ENCODE data around the gene CLDN15.
"Not testable (repeated sequence)": the region's sequence is repeated elsewhere in the genome, so short reads cannot be mapped to it uniquely, and the experiment has no call there.

The CLDN15 gene

GRCh38 chr7:101200862-101201599 is 36.6 kb downstream of the CLDN15 start, which contains the start of gene MOGAT3:
Gene MOGAT3, minus strand, starts transcription at chr7:101201036. Its CDS starts 182 bp downstream, at chr7:101200854.
- Mint-ChIP-seq H3K36me3 (no peaks in the 10 kb centered on the region), H3K4me1 (ENCODE audit: low read depth) (peaks cover 9% of the 10 kb centered on the region), H3K4me3 (peak within 1 kb of the TSS; percentile 54), H3K27me3 (peaks cover 13% of the 10 kb centered on the region), H3K27ac (no peak within 1 kb of the TSS), H3K9me3 (ENCODE audit: low read depth) (no peaks in the 10 kb centered on the region)

- Mint-ChIP-seq H3K4me3 (no peak overlapping the region), H3K9me3 (ENCODE audit: low read depth) (no peaks in the 10 kb centered on the region), H3K4me1 (ENCODE audit: low read depth) (peaks cover 9% of the 10 kb centered on the region), H3K27ac (no peak overlapping the region), H3K36me3 (no peaks in the 10 kb centered on the region), H3K27me3 (peaks cover 13% of the 10 kb centered on the region)
Observed at GRCh38 chr7:101200504-101200861, 37.1 kb downstream of the CLDN15 start.

- not testable (repeated sequence) for H3K4me1 Mint-ChIP-seq (ENCODE audit: low read depth); H3K36me3 Mint-ChIP-seq; H3K27ac Mint-ChIP-seq; H3K9me3 Mint-ChIP-seq (ENCODE audit: low read depth); H3K4me3 Mint-ChIP-seq
- H3K27me3 Mint-ChIP-seq: peaks cover 16% of the 10 kb centered on the region
Observed at GRCh38 chr7:101199522-101199921, 38.1 kb downstream of the CLDN15 start.

GRCh38 chr7:101198476-101198875 is 39.1 kb downstream of the CLDN15 start:
- peaks cover 15% of the 10 kb centered on the region for H3K27me3 Mint-ChIP-seq
- no peak overlapping the region for H3K4me3 Mint-ChIP-seq
- no peaks in the 10 kb centered on the region for H3K36me3 Mint-ChIP-seq
- no peak overlapping the region for H3K27ac Mint-ChIP-seq
- no peaks in the 10 kb centered on the region for H3K9me3 Mint-ChIP-seq (ENCODE audit: low read depth)
- H3K4me1 Mint-ChIP-seq (ENCODE audit: low read depth): peaks cover 5% of the 10 kb centered on the region

GRCh38 chr7:101197991-101198390 is 39.6 kb downstream of the CLDN15 start:
- Mint-ChIP-seq H3K36me3 (no peaks in the 10 kb centered on the region), H3K9me3 (ENCODE audit: low read depth) (no peaks in the 10 kb centered on the region), H3K4me3 (no peak overlapping the region), H3K4me1 (ENCODE audit: low read depth) (peaks cover 5% of the 10 kb centered on the region), H3K27ac (no peak overlapping the region), H3K27me3 (peaks cover 15% of the 10 kb centered on the region)

- H3K27ac Mint-ChIP-seq: no peak overlapping the region
- no peaks in the 10 kb centered on the region for H3K9me3 Mint-ChIP-seq (ENCODE audit: low read depth)
- H3K36me3 Mint-ChIP-seq: no peaks in the 10 kb centered on the region
- no peak overlapping the region for H3K4me3 Mint-ChIP-seq
- H3K4me1 Mint-ChIP-seq (ENCODE audit: low read depth): peaks cover 5% of the 10 kb centered on the region
- peaks cover 10% of the 10 kb centered on the region for H3K27me3 Mint-ChIP-seq
Observed at GRCh38 chr7:101195884-101196283, 41.7 kb downstream of the CLDN15 start.

GRCh38 chr7:101189109-101189508 is 48.5 kb downstream of the CLDN15 start:
- H3K4me1 Mint-ChIP-seq (ENCODE audit: low read depth): peaks cover 2% of the 10 kb centered on the region
- H3K27me3 Mint-ChIP-seq: peaks cover 9% of the 10 kb centered on the region
- no peak overlapping the region for H3K27ac Mint-ChIP-seq
- H3K9me3 Mint-ChIP-seq (ENCODE audit: low read depth): no peaks in the 10 kb centered on the region
- no peaks in the 10 kb centered on the region for H3K36me3 Mint-ChIP-seq
- H3K4me3 Mint-ChIP-seq: no peak overlapping the region

- Mint-ChIP-seq H3K4me1 (ENCODE audit: low read depth) (peaks cover 5% of the 10 kb centered on the region), H3K36me3 (no peaks in the 10 kb centered on the region), H3K9me3 (ENCODE audit: low read depth) (no peaks in the 10 kb centered on the region), H3K4me3 (no peak overlapping the region), H3K27ac (no peak overlapping the region), H3K27me3 (peaks cover 18% of the 10 kb centered on the region)
Observed at GRCh38 chr7:101186844-101187428, 50.7 kb downstream of the CLDN15 start.

GRCh38 chr7:101186194-101186593 is 51.4 kb downstream of the CLDN15 start:
- Mint-ChIP-seq H3K27ac (no peak overlapping the region), H3K36me3 (no peaks in the 10 kb centered on the region), H3K4me1 (ENCODE audit: low read depth) (peaks cover 6% of the 10 kb centered on the region), H3K9me3 (ENCODE audit: low read depth) (no peaks in the 10 kb centered on the region), H3K4me3 (no peak overlapping the region), H3K27me3 (peaks cover 19% of the 10 kb centered on the region)

GRCh38 chr7:101185258-101185839 is 52.3 kb downstream of the CLDN15 start:
- Mint-ChIP-seq H3K9me3 (ENCODE audit: low read depth) (no peaks in the 10 kb centered on the region), H3K4me3 (no peak overlapping the region), H3K36me3 (peaks cover 2% of the 10 kb centered on the region), H3K27ac (no peak overlapping the region), H3K27me3 (peaks cover 23% of the 10 kb centered on the region), H3K4me1 (ENCODE audit: low read depth) (peaks cover 10% of the 10 kb centered on the region)
